GM12872 (cell line): ENCODE results near the gene GDF9.

Experiments
- TF ChIP-seq, protein P1 (sequence below): IDR thresholded peaks from 3 replicates; pipeline ENCODE4 v1.5.1; 2011; ENCODE audit warnings: low read depth, mild to moderate bottlenecking, low read length, moderate library complexity; ENCODE audit not compliant: insufficient read depth

GDF9 gene

GRCh38 chr5:132827943-132828673 lies 38.2 kb downstream of the GDF9 start:
- TF ChIP-seq, protein P1, sequence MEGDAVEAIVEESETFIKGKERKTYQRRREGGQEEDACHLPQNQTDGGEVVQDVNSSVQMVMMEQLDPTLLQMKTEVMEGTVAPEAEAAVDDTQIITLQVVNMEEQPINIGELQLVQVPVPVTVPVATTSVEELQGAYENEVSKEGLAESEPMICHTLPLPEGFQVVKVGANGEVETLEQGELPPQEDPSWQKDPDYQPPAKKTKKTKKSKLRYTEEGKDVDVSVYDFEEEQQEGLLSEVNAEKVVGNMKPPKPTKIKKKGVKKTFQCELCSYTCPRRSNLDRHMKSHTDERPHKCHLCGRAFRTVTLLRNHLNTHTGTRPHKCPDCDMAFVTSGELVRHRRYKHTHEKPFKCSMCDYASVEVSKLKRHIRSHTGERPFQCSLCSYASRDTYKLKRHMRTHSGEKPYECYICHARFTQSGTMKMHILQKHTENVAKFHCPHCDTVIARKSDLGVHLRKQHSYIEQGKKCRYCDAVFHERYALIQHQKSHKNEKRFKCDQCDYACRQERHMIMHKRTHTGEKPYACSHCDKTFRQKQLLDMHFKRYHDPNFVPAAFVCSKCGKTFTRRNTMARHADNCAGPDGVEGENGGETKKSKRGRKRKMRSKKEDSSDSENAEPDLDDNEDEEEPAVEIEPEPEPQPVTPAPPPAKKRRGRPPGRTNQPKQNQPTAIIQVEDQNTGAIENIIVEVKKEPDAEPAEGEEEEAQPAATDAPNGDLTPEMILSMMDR: no peak

DNA sequence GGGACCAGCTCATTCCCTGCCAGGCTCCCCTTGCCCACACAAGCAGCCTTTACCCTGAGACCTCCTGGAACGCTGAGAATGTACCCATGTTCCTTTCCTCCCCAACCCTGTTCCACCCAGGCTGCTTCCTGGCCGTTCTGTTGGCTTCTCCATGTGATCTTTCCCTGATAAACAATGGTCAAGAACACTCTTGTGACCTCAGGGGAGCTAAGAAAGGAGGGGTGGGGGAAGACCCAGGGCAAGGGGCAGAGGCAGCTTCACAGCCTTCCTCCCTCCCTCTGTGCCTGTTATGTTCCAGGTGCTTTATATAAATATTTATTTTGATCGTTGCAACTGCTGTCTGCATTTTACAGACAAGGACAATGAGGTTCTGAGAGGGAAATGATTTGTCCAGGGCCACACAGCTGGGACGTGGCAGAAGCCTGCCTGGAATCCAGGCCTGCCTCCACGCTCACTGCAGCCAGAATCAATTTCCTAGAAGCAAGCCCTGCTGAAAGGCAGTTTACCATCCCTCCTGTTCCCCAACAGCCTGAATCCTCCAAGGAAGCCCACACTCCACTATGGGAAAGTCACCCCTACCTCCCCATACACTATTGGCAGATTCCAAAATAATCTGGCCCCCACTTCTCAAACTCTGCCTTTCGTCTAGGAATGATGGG lies 39.7 kb downstream of the GDF9 start:
- TF ChIP-seq, protein P1: no peak

GRCh38 chr5:132825834-132826391 lies 40.4 kb downstream of the GDF9 start:
- TF ChIP-seq, protein P1: no peak

GRCh38 chr5:132825033-132825833 lies 41.0 kb downstream of the GDF9 start:
- TF ChIP-seq, protein P1: no peak

DNA sequence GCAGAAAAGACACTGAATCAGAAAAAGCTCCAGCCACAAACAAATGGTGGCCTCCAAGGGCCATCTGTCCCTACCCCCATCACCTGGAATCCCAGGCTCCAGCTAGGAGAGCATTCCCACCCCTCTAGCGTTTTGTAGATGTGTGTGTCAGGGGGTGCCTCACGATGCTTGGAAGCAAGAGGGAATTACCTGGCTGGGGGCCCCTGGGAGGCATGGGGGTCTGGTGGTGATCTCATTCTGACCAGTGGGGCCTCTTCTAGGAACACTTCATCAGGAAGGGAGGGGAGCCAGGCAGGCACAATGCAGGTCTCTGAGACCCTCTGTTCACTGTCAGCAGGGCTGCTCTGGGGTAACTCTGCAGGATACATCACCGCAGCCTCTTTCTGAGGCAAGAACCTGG lies 41.8 kb downstream of the GDF9 start:
- TF ChIP-seq, protein P1: no peak

- TF ChIP-seq, protein P1: no peak
Measured at GRCh38 chr5:132823481-132824050, 42.7 kb downstream of the GDF9 start.
